Stimulated activated CD4-positive, alpha-beta T cell treated with anti-CD3 and anti-CD28 coated beads, Interleukin-2, amount 100 ng/mL, for 4 hours (primary cell): ENCODE results near the gene SPRN.

Experiments used
- DNase-seq: peaks from one replicate; pipeline ENCODE4 v3.0.0-alpha.2; 2020; ENCODE audit warnings: low read depth

The SPRN gene

GRCh38 chr10:133405844-133406527 is 18.4 kb downstream of the SPRN start:
- no peak for DNase-seq

- no peak for DNase-seq
These were observed 19.2 kb downstream of the SPRN start for GRCh38 chr10:133405272-133405671.

GRCh38 chr10:133403784-133404183 is 20.6 kb downstream of the SPRN start:
- no peak for DNase-seq

- no peak for DNase-seq
These were observed 21.1 kb downstream of the SPRN start for GRCh38 chr10:133403359-133403758.

DNA sequence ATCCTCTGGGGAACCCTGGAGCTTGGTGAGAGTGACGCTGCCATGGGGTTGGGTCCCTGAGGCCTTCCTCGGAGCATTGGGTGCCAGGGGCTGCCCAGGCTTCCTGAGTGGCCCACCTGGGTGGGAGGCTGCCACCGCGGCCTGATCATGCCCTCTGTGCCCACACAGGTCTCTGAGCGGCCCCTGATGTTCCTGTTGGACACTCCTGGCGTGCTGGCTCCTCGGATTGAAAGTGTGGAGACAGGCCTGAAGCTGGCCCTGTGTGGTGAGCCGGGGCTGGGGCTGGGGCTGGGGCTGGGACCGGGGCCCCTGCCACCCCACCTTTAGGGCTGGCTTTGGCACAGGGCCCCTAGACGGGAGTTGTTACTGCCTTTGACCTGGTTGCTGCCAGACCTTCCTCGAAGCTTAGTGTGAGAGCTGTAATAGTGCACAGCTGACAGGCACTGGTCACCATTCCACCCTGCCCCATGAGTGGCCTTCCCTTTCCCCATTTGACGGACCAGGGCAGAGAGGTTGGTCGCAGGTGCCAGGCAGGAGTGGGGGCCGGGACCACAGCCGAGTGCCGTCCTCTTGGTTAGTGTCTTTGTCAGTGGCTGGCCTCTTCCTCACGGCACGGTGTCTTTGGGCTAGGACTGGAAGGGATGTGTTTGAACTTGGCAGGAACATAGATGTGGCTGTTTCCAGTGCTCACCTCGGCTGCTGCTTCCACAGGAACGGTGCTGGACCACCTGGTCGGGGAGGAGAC is 22.3 kb downstream of the SPRN start:
- no peak for DNase-seq

DNA sequence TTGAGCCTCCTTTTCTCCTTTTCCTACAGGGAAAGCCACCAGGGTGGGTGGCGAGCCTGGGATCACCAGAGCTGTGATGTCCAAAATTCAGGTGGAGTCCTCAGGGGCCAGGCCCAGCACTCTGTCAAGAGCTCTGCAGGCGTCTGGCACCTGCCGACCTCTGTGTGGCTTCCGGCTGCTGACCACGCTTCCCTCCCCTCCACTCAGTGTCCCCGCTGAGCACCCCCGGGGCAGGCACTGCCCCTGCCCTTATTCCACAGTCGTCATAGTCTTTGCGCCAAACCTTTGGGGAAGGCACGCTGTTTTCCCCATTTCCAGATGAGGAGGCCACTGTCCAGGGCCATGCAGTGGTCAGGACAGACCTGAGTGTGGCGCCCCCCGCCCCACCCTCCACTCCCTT is 22.9 kb downstream of the SPRN start:
- no peak for DNase-seq

GRCh38 chr10:133400624-133401424 is 23.6 kb downstream of the SPRN start:
- no peak for DNase-seq

GRCh38 chr10:133399123-133399601 is 25.3 kb downstream of the SPRN start:
- DNase-seq, result no peak

GRCh38 chr10:133397938-133398337 is 26.5 kb downstream of the SPRN start:
- DNase-seq, result no peak

DNA sequence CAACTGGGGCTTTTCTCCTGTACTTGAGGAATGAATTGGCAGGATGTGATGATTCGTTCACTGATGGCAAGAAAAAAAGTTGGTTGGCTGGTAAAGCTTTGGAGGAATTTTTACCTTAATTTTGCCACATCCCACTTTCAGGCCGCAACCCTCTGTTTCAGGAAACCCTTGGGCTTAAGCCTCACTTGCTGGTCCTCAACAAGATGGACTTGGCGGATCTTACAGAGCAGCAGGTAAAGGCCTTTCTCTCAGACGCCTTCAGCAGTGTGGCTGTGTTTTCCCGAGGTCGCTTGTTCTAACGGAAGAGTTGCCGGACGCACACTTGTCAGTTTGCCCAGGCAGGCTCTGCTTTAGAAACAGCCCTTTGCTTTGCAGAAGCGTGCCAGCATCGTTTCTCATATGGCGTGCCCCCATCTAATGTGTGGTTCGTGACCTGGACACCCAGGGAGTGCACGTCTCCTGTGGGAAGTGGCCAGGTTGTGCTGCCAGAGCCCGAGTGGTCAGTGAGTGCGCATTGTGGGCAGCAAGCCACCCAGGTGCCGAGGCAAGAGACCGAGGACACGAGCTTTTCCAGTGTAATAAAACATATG is 28.3 kb downstream of the SPRN start:
- no peak for DNase-seq

DNA sequence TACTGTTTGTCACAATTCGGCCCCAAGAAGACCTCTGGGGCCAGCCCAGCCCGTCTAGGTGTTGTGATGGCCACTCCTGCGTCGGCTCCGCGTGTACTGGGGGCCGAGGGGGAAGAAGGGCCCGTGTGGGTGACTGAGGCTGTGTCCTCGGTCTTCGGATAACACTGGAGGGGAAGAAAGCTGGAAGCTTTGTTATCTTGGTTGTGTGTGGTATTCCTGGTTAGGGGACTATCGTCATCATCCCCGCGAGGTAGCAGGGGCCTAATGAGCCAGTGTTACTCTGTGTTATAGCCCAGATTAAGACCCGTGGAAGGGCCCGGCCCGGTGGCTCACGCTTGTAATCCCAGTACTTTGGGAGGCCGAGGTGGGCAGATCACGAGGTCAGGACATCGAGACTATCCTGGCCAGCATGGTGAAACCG is 29.6 kb downstream of the SPRN start:
- DNase-seq, result no peak

DNA sequence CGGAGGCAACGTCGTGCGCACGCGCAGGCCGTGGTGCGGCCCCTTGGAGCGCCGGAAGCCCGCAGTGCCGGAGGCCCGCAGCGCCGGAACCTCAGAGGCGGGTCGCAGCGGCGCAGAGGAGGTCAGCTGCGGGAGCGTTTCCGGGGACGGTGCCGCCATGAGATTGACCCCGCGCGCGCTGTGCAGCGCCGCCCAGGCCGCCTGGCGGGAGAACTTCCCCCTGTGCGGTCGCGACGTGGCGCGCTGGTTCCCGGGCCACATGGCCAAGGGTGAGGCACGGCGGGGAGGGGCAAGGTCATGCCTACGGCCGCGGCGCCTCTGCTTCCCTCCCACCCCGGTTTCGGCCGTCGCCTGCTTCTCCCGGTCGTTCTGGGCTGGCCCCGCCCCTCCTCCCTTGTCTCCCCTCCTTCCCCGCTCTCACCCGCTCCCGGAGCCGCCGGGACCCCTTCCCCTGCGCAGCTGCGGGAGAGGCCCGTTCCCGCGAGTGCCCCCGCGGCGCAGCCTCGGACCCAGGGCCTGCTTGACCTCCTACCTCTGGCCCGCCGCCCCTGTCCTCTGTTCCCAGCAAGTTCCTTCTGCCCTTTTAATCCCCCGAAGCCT is 30.3 kb downstream of the SPRN start, which contains the start of gene MTG1:
Gene MTG1, plus strand, starts transcription at position 94 of the 600 bp plus-strand sequence. Its CDS starts 64 bp downstream, at position 158.
- DNase-seq, result peak; percentile 91

DNA sequence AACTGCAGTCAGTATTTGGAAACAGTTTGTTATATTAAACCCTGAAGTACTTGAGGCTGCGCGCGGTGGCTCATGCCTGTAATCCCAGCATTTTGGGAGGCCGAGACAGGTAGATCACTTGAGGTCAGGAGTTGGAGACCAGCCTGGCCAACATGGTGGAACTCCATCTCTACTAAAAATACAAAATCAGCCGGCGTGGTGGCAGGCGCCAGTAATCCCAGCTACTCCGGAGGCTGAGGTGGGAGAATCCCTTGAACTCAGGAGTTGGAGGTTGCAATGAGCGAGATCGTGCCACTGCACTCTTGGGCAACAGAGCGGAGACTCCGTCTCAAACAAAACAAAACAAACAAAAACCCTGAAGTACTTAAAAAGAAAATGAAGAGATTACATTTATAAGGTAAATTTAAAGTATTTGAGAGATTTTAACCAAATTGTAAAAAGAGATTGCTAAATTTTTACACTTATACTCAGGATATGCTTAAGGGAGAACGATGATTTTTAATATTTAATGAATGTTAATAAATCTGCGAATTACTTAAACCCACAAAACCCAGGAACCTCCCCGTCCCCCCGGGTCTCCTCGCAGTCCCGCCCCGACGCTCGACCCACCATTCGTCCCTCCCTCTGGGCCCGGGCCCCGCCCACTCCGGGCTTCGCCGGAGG is 30.9 kb downstream of the SPRN start:
- no peak for DNase-seq

DNA sequence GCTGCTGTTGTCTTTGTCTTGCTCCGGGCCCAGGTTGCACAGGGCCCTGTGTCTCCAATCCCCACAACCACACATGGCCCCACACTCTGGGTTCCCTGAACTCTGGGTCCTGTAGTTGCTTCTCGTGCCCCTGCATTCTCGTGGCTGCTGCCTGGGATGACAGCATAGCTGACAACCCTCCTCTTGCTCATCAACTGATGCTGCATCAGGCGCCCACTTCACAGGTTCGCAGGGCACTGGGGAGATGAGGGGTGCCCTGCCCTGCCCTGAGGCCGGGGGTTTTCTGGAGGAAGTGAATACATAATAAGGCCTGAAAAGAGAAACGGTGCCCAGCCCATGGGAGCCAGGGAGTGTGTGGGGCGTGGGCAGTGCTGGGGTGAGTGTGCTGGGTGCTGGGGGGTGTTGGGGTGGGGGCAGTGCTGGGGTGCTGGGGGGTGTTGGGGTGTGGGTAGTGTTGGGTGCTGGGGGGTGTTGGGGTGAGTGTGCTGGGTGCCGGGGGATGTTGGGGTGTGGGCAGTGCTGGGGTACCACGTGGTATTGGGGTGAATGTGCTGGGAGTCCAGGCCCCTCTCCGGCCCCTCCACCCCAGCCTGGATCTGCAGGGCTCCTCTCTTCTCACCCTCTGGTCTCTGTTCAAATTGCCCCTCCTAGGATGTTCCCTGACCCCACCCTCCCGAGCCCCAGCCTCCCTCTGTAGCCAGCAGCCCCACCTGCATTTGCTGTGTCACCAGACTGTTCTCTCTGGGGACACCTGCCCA is 32.5 kb downstream of the SPRN start:
- DNase-seq, result no peak

DNA sequence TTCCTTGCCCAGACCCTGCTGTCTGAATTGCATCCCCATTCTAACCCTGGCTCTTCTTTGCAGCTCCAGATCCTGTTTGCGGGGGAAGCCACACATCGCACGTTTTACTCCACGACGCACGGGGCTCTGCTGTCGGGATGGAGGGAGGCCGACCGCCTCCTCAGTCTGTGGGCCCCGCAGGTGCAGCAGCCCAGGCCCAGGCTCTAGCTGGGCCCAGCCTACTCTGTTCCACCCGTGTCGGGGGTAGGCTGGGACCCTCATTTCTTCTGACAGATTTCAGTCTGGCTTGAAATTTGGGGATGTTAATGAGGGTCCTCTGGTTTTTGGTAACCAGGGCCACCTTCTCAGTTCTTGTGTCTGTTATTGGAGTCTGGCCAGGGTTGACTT is 33.2 kb downstream of the SPRN start:
- DNase-seq, result no peak

- no peak for DNase-seq
These were observed 33.7 kb downstream of the SPRN start for GRCh38 chr10:133390597-133391248.

DNA sequence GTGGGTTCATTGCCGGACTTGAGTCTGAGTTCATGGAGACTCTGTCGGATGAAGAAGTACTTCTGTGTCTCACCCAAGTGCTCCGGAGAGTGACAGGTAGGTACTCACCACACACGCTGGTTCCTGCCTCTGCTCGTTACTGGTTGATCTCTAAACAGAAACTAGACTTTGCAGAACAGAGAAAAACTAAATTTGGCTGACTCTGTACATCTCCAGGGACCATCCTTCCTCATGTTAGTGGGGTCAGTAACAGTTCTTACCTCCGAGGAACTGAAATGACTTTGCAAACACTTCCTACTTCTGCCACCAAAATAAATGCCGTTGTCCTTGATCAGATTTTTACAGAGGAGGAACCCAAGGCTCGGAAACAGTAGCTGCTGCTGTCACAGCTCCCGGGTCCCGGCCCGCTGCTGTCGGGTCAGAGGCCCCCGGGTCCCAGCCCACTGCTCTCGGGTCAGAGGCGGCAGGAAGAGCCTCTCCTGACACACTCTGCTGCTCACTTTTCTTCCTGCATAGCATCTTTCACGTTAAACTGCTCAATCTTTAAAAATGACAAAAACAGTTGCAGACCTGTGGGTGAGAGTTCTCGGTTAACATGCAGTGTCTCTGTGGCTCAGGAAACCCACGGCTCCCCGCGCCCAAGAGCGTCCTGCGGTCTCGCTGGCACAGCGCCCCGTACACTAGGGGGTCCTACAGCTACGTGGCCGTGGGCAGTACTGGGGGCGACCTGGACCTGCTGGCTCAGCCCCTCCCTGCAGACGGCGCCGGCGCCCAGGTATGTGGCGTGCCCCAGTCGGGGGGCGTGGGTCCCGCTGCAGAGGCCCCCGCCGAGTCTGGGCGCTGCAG is 35.2 kb downstream of the SPRN start:
- no peak for DNase-seq

- DNase-seq, result no peak
These were observed 36.0 kb downstream of the SPRN start for GRCh38 chr10:133388236-133388972.
